HuH-7.5 (cell line): Measurements from ENCODE around the gene RFWD3.

Experiments used
- DNase-seq: peaks from one replicate; pipeline ENCODE4 v3.0.0; 2011; ENCODE audit warnings: low spot score

The RFWD3 gene

DNA sequence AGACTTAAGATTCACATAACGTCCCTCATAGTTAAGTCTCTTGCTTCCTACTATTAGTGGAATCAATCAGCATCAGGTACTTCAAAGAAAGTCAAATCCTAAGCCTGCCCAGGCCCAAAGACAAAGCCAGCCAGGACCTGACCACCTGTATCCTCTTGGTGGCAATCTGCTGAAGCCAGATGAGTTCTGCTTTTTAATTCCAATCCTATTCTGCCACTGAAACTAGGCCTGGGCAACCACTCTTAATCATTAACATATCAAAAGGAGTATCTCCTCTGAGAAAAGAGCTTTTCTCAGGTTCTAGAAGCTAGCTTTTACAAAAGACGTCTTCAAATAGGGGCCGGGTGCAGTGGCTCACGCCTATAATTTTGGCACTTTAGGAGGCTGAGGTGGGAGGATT lies 44.7 kb downstream of the RFWD3 start:
- no peak for DNase-seq

DNA sequence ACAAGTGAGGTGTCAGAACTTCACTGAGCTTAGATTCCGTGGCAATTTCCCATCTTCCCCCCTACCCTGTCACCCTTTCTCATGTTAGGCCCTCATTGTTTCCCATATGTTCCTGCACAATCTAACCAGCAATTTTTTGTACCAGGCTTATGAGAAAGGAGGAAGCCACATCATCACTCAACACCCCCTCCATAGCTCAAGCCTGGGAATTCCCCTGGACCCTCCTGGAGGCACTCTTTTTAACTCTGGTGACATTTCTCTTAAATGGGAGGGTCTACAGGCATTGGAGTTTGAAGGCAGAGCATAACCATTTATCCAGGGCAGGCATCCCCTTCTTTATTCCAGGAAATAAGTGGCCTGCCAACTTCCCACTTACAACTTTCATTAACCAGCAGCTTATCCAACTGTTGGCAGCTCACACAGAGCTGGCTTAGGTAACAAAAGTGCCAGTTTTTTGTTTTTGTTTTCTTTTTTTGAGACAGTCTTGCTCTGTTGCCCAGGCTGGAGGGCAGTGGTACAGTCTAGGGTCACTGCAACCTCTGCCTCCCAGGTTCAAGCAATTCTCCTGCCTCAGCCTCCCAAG lies 49.4 kb downstream of the RFWD3 start:
- DNase-seq, result no peak

DNA sequence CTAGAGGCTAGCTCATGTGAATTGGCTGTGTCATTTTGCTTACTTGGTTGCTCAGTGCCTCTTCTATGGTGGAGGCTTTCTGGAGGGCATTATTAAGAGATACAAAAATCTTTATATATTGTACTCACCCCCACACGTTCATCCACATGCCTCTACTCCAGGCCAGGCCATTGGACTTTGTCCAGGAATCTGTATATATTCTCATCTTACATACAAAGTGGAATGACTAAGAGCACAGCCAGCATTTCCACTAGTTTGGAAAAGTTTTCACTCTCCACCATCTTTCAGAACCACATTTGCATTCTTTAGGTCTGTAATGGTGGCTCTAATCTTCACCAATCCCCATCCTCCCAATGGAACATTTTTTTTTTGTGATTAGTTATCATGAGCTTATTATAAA lies 55.0 kb downstream of the RFWD3 start:
- no peak for DNase-seq

DNA sequence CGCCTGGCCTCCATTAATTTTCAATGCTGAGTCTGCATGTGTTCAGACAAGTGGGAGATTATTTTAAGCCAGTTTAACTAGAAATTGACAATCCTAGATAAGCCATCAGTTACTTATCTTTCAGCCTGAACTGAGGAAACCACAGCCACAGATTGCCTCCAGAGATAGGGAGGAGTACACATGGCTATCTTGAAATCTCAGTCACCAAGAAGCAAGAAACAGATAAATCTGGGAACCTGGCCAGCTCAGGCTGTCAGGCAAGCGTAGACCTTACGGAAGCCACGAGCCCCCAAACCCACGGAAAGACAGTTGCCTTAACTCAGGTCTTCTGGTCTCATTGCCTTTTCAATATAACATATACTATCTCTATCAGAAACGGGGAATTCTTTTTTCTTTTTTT lies 57.7 kb downstream of the RFWD3 start:
- no peak for DNase-seq

DNA sequence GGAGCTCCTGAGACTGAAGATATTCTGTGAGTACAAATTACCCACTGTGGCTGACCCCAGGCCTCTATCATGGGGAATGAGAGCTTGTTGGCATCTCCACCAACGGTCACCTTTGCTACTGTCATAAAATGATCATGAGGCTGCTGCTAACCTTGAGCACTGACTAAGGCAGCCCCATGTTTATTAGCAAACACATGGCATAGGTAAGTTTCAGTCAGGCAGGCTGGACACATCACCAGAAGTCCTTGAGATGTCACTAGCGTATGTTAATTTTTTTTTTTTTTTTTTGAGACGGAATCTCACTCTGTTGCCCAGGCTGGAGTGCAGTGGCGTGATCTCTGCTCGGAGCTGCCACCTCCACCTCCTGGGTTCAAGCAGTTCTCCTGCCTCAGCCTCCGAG lies 58.3 kb downstream of the RFWD3 start:
- no peak for DNase-seq

DNA sequence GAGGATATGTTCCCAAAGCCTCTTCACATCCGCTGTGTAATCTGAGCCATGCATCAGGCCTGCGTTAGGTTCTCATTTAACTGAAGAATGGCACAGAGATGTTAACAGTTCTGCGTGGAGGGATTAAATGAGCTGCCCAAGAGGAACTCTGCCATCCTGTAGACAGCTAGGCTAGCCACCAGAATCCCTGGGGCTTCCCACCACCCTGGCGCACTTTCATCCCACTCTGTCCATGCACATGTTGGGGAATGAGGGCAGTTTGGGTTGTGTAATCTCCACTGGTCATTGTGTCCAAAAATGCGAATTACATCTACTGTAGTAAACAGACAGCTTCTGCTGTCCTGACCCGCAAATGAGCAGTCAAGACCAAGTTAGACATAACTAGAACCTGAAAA lies 58.7 kb downstream of the RFWD3 start:
- DNase-seq, result no peak

DNA sequence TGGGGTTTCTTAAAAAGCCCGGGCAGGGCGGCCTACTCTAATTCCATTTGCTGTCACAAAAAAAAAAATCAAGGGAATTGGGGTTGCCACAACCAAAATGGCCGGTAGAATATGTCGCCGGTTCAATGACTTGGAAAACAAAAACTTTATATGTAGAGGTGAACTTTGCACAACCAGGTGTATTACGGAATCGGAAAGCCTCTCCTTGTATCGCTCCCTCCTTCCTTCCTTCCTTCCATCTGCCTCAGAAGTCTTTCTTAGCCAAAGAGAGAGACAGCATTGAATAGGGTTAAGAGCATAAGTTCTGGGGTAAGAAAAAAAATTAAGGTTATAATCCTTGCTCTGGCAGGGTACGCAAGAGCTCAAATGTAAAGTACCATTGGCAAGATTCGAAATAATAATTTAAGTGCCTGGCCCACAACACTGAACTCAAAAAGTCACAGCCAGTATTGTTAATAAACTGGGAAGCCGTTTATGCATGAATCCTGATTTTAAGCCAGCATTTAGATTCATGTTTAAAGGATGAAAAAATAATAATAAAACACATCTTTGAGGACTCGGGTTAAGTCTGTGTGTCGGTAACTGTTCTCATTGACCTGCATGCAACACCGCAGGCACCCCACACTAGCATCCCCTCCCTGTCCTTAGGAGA lies 59.2 kb downstream of the RFWD3 start:
- DNase-seq, result no peak

DNA sequence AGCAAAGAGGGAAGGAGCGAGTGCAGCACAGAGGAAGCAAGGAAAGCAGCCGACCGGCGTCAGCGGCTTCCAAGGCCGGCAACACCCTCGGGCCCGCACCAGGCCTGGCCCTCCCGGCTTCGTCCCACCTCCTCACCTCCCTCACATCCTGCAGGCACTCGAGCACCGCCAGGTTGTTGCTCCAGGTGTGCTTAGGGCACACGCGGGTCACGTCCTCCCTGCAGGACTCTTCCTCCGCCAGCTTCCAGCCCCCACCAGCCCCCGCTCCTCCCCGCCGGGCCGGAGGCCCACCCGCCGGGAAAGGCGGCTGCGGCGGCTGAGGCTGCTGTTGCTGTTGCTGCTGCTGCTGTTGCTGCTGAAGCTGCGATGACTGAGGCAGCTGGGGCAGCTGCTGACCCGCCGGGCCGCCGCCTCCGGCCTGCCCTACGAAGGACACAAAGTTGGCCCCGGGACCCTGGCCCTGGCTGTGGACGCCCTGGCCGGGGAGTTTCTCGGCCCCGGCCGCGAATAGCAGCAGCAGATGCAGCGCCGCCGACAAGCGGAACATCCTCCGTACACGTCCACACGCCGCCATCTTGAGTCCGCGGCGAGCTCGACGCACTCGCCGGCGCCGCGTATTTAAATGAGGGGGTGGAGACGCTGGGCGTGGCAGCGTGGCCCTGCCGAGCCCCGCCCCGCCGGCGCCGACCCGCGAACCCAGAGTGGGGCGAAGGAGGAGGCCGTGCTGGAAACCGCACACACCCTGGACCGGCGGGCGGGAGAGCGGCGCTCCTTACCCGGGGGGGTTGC lies 60.0 kb downstream of the RFWD3 start, which contains the start of gene GLG1:
GLG1 (minus strand) TSS at position 594 of the 789 bp plus-strand sequence; CDS start at position 574, 20 bp downstream.
- peak; percentile 73 for DNase-seq

DNA sequence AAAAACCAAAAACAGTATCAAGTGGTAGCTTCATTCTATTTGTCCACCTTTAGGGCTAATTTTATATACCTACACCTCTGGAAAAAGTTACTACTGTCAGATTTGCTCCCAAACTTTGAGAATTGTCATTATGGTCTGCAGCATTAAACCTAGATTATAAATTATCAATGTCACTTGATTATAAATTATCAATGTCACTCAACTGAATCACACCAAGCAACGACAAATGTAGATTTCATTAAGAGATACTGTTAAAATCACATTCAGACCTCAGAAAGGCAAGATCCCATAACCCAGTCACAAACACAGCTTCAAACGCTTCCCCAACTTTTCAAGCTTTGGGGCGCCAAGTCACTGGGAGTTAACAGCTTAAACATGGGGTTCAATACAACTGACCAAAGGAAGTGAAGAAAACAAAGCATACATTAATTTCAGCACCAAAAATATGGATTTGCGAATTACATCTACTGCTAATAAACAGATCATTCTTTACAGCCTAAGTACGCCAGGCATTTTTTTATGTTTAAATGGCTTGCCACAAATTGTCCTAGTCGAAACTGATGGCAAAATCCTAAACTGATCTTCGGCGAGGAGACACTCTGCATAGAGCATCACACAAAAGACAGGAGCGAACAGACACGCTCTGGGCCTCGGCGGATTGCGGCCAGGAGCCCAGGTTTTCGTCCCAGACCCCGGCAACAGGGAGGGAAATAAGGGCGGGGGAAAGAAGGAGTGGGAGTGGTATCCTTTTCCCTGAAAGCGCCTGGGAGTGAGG lies 60.7 kb downstream of the RFWD3 start:
- no peak for DNase-seq

DNA sequence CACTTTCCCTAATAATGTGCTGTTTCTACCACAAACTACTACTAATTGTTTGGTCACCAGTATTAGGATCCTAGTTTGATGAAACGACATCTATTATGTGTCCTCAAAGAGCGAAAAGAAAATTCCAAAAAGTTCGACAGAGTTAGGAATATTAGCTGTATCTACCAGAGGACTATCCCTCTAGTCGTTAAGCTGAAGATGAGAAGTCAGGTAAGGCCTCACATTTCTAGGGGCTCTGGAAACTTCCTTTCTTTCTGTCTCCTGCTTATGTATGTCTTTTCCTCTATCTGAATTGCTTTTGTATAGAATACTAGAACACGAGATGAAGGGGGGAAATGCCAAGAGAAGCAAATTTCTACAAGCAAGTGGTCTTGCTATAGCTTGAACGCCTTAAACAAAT lies 61.3 kb downstream of the RFWD3 start:
- no peak for DNase-seq

DNA sequence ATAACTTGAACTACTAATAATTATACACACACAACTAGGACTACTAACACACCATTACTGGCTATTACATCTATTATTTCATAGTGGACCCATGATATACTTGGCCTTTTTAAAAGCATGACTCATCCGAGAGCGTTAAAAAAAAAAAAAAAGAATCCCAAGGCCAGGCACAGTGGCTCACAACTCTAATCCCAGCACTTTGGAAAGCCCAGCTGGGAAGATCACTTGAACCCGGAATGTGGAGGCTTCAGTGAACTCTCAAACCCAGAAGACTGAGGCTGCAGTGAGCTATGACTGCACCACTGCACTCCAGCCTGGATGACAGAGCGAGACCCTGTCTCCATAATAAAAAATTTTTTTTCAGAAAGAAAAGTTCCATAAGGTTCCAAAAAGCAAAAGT lies 62.8 kb downstream of the RFWD3 start:
- DNase-seq, result no peak

DNA sequence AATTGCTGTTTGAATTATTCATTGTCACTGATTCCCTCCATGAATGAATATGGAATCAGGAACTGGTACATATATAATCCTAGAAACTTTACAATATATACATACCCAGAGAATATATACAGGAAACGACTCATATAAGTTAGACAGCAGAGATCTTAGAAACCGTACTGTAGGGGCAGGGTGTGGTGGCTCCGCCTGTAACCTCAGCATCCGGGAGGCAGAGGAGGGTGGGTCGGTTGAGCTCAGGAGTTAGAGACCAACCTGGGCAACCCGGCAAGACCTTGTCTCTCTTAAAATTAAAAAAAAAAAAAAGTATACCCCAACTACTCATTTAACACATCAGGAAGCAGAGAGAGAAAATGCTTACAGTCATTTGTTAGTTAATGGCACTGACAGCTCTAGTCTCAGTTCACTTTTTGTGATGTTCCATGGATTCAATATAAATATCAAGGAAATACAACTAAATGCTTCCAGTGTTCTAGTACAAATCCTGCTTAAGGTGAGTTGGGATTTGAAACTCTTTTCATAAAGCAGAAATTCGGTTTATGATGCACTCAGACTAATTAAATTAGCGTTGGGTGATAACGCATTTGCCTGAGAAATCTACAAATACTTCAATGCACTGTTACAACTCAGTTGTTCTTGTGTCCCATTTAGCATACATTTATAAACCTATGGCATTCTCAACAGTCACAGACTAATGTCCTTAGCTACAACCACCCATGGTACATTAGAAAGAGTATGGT lies 65.4 kb downstream of the RFWD3 start:
- DNase-seq, result no peak

DNA sequence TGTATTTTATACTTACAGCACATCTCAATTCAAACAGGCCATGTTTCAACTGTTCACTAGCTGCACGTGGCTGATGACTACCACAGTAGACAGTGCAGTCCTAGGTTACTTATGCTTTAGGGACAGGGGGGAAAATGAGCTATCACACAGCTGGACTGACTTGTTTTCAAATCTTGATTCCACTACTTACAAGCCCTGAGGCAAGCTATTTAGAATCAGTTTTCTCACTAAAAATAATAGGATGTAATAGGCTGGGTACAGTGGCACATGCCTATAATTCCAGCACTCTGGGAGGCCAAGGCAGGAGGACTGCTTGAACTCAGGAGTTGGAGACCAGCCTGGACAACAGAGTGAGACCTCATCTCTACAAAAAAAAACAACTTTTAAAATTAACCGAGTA lies 70.1 kb downstream of the RFWD3 start:
- no peak for DNase-seq

DNA sequence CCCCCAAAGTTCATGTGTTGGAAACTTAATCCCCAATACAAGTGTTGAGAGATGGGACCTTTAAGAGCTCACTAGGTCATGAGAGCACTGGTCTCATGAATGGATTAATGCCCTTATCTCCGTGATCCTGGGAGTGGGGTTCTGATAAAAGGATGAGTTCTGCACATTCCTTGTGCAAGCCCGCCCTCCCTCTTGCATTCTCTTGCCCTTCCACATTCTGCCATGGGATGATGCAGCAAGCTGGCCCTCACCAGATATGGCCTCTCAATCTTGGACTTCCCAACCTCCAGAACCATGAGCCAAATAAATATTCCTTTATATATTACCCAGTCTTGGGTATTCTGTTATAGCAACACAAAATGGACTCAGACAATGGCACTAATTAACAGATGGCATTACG lies 73.8 kb downstream of the RFWD3 start:
- no peak for DNase-seq

DNA sequence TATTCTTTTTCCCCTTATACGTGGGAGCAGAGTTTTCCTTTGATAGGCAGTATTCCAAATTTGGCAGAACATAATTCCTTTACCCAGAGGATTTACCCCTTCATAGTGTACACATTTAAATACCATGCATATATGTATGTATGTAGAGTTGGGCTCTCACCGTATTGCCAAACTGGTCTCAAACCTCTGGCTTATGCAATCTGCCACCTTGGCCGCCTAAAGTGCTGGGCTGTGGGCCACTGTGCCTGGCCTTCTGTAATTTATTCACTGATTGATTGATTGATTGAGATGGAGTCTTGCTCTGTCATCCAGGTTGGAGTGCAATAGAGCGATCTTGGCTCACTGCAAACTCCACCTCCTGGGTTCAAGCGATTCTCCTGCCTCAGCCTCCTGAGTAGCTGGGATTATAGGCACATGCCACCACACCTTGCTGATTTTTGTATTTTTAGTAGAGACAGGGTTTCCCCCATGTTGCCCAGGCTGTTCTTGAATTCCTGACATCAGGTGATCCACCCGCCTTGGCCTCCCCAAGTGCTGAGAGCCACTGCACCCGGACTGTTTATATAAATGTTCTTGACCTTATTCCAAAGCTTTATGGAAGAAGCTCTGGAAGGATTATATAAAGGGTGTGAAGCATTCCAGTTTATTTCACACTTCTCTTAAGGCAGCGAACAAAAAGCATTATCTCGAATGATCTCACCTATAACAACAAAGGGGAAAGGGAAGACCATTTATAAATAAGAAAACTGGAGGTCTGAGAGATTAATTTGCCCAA lies 74.6 kb downstream of the RFWD3 start:
- DNase-seq, result no peak

DNA sequence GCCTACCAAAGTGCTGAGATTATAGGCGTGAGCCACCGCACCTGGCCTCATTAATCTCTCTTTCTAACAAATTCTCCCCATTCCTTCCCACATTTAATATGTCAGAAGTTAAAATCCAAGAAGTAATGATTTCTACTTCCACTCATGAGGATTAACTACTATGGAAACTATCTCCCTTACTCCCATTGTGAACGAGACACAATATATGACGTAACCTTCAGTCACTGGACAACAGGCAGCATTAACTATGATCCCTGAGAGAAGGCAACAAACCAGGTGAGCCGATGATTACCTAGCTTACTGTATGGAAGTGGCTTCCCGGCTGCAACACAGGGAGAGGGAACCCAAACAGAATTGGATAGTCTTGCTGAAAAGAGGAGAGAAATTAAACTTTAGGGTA lies 79.7 kb downstream of the RFWD3 start:
- DNase-seq, result no peak

DNA sequence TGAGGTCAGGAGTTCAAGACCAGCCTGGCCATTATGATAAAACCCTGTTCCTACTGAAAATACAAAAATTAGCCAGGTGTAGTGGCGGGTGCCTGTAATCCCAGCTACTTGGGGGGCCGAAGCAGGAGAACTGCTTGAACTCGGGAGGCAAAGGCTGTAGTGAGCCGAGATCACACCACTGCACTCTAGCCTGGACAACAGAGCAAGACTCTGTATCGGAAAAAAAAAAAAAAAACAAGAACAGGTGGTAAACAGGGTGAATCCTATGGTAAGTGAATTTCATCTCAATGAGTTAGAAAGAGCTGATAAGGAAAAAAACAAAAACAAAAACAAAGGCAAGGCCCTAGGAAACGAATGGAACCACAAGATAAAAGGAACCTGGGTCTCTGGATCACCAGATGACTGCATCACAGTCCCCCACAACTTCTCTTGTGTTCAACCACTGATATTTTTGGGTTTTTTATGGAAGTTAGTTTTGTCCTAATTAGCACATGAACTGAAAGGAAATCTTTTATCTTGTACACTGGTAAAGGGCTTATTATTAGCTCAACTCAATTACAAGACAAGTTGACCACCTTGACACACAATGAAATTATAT lies 80.7 kb downstream of the RFWD3 start:
- DNase-seq, result no peak

DNA sequence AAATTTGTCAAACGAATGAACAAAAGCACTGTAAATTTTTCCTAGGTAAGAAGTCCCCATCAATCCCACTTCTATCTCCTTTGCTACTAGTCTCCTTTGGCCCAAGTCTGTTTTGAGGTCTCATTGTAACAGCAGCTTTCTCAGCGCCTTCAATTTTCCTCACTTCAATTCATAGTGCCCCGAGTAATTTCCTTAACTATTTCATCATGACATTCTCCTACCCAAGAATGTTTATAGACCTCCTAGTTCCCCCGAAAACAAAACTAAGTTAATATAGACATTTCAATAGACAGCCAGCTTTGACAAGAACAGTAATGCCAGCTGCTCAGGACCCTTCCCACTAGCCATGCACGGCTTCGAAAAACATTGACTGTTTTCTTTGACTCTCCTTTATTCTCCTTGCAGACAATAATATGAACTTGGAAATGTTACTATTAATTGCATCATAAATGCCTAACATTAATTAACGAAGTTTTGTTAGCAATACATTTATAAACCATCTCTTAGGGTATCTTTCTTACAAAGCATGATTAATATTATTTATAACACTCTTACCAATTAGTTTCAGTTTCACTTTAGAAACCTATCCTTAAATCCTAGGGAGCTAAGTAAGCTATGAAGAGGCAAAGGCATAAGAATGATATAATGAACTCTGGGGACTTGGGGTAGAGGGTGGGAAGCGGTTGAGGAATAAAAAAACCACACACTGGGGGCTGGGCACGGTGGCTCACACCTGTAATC lies 82.6 kb downstream of the RFWD3 start:
- no peak for DNase-seq

DNA sequence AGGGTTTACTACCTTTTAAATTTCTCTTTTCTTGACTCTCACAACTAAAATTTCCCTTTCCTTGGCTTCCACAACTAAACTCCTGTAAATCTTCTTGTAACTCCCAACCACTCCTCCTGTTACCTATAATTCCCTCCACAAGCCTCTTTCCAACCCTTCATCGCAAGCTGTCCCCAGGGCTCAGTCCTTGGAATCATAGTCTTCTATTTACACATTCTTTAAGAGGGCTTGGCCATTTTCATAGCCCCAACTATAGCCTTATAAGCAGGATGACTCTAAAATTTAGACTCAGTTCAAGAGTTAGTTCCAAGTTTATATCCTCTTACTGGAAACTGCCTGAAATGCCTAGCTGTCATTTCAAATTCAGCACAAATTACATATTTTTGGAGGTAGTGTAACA lies 83.7 kb downstream of the RFWD3 start:
- DNase-seq, result no peak

DNA sequence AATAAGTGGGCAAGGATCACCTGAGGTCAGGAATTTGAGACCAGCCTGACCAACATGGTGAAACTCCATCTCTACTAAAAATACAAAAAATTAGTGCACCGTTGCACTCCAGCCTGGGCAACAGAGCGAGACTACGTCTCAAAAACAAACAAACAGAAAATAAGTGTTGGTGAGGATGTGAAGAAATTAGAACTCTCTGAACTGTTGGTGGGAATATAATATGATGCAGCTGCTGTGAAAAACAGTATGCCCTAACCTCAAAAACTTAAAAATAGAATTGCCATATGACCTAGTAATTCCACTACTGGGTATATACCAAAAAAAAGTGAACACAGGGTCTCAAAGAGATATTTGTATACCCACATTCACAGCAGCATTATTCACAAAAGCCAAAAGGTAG lies 85.8 kb downstream of the RFWD3 start:
- DNase-seq, result no peak
